Endodermal cell (in vitro differentiated cells): Measurements from ENCODE around the gene RABL3. TPM values are rescaled to one million over a fixed set of nuclear protein-coding genes. Genes with fewer than 3 reads are reported as not detected.
A peak's percentile ranks its signal among the peaks of the same experiment; 100 is the strongest.
"Not testable (repeated sequence)": the region's sequence is repeated elsewhere in the genome, so short reads cannot be mapped to it uniquely, and the experiment has no call there.

Experiments used
- DNase-seq: peaks from one replicate; pipeline ENCODE4 v3.0.0-alpha.2; 2017
- H3K27ac ChIP-seq: 2 replicates; pipeline ENCODE4 v1.5.1; 2013; ENCODE audit warnings: mild to moderate bottlenecking, low read depth, low read length, moderate library complexity
- H3K27me3 ChIP-seq: 2 replicates; pipeline ENCODE4 v1.6.1; 2013; ENCODE audit warnings: mild to moderate bottlenecking, low read length, moderate library complexity; ENCODE audit not compliant: insufficient read depth, control insufficient read depth, poor library complexity, severe bottlenecking
- H3K36me3 ChIP-seq: 2 replicates; pipeline ENCODE4 v1.7.0; 2013; ENCODE audit warnings: mild to moderate bottlenecking, low read length, moderate library complexity; ENCODE audit not compliant: control insufficient read depth, insufficient read depth
- H3K4me1 ChIP-seq: one replicate; pipeline ENCODE4 v1.7.0; 2013; ENCODE audit warnings: low read length; ENCODE audit not compliant: control insufficient read depth, insufficient read depth
- H3K4me3 ChIP-seq: 2 replicates; pipeline ENCODE4 v1.5.1; 2013; ENCODE audit warnings: mild to moderate bottlenecking, low read length, moderate library complexity
- H3K9ac ChIP-seq: 2 replicates; pipeline ENCODE4 v1.6.1; 2013; ENCODE audit warnings: mild to moderate bottlenecking, low read length, moderate library complexity; ENCODE audit not compliant: poor library complexity, severe bottlenecking; ENCODE audit errors: extremely low read depth
- H3K9me3 ChIP-seq: 2 replicates; pipeline ENCODE4 v1.6.1; 2013; ENCODE audit warnings: mild to moderate bottlenecking, low read length, moderate library complexity; ENCODE audit not compliant: control insufficient read depth
- H3K27ac Mint-ChIP-seq: 2 replicates; pipeline ENCODE4 v1.8.0; 2020; ENCODE audit warnings: mixed read lengths
- H3K27me3 Mint-ChIP-seq: 2 replicates; pipeline ENCODE4 v1.8.0; 2021; ENCODE audit warnings: mild to moderate bottlenecking, mixed read lengths; ENCODE audit not compliant: insufficient read depth
- H3K36me3 Mint-ChIP-seq: 2 replicates; pipeline ENCODE4 v1.8.0; 2020; ENCODE audit warnings: low read depth, mixed read lengths
- H3K4me1 Mint-ChIP-seq: 2 replicates; pipeline ENCODE4 v1.8.0; 2020; ENCODE audit warnings: mixed read lengths
- H3K4me3 Mint-ChIP-seq: 2 replicates; pipeline ENCODE4 v1.8.0; 2020; ENCODE audit warnings: mild to moderate bottlenecking, moderate library complexity, mixed read lengths
- H3K9me3 Mint-ChIP-seq: 2 replicates; pipeline ENCODE4 v1.8.0; 2020; ENCODE audit warnings: mild to moderate bottlenecking, mixed read lengths
- CTCF ChIP-seq: fragments of 200-600 bp; sonication (generic); conservative IDR thresholded peaks from 2 replicates; pipeline ENCODE4 v1.5.0; 2021; ENCODE audit warnings: antibody characterized with exemption, mild to moderate bottlenecking
- WGBS, 2 experiments: methylation state at CpG; one replicate each; pipeline versions ENCODE4 v1.1.5 to v1.1.7; 2013; ENCODE audit warnings: missing lambda C conversion rate in 2 of 2, mixed read lengths in 1 of 2; ENCODE audit not compliant: insufficient coverage in 1 of 2, insufficient read length in 1 of 2; 5-methylcytosine and 5-hydroxymethylcytosine counted together
- total RNA-seq, 2 donors: library from RNA; stranded (reverse); fragmentation: NEBNext Ultra II Directional in 1 of 2; extraction: Animal tissue kit (Norgen Biotek cat#: 25700) in 1 of 2; gene quantifications; 2 replicates in 1 of 2; 3 replicates in 1 of 2; pipeline ENCODE4 v1.2.1, GENCODE V29; 2021

RABL3 gene
- total RNA-seq, 2 donors from 2014 or later, result 19.6 to 23.0 TPM

GRCh38 chr3:120730576-120731542, 11.5 kb downstream of the RABL3 start:
- Histone ChIP-seq H3K27ac (no peak overlapping the region), H3K9ac (no peak overlapping the region), H3K4me1 (no peaks in the 10 kb centered on the region), H3K9me3 (peaks cover 3% of the 10 kb centered on the region), H3K27me3 (no peaks in the 10 kb centered on the region), H3K4me3 (no peak overlapping the region), H3K36me3 (no peaks in the 10 kb centered on the region)
- no peak overlapping the region for H3K27ac Mint-ChIP-seq
- no peaks in the 10 kb centered on the region for H3K4me1 Mint-ChIP-seq
- peaks cover 6% of the 10 kb centered on the region for H3K36me3 Mint-ChIP-seq
- TF ChIP-seq CTCF, result no peak
- H3K27me3 Mint-ChIP-seq, result peaks cover 2% of the 10 kb centered on the region
- 72% methylated on average over 4 of the region's 4 CpGs; no CpG with 5 or more reads in 1 of the 2 experiments for WGBS, 2 experiments
- H3K9me3 Mint-ChIP-seq, result peaks cover 26% of the 10 kb centered on the region
- no peak overlapping the region for H3K4me3 Mint-ChIP-seq
- no peak for DNase-seq

- no peak for DNase-seq
- H3K4me1 Mint-ChIP-seq, result no peaks in the 10 kb centered on the region
- Histone ChIP-seq H3K4me3 (no peak overlapping the region), H3K27ac (no peak overlapping the region), H3K4me1 (no peaks in the 10 kb centered on the region), H3K36me3 (no peaks in the 10 kb centered on the region), H3K9me3 (no peaks in the 10 kb centered on the region), H3K9ac (no peak overlapping the region), H3K27me3 (no peaks in the 10 kb centered on the region)
- TF ChIP-seq CTCF, result no peak
- WGBS, 2 experiments, result 95% methylated on average over 1 of the region's 1 CpG; no CpG with 5 or more reads in 1 of the 2 experiments
- peaks cover 18% of the 10 kb centered on the region for H3K36me3 Mint-ChIP-seq
- no peaks in the 10 kb centered on the region for H3K27me3 Mint-ChIP-seq
- H3K4me3 Mint-ChIP-seq, result no peak overlapping the region
- H3K27ac Mint-ChIP-seq, result no peak overlapping the region
- H3K9me3 Mint-ChIP-seq, result peaks cover 9% of the 10 kb centered on the region
Observed at GRCh38 chr3:120726791-120727190, 15.5 kb downstream of the RABL3 start.

GRCh38 chr3:120719167-120719834, 23.0 kb downstream of the RABL3 start:
- peak overlapping the region; percentile 68 for H3K4me3 Mint-ChIP-seq
- H3K4me1 Mint-ChIP-seq, H3K27me3 ChIP-seq, H3K9me3 ChIP-seq, H3K27ac ChIP-seq, H3K9ac ChIP-seq, H3K27me3 Mint-ChIP-seq, H3K4me1 ChIP-seq, H3K36me3 ChIP-seq: not testable (repeated sequence)
- peak overlapping the region; percentile 91 for H3K27ac Mint-ChIP-seq
- WGBS, 2 experiments, result 40 to 50% methylated on average over 13 to 20 of the region's 20 CpGs
- H3K9me3 Mint-ChIP-seq, result peaks cover 11% of the 10 kb centered on the region
- H3K36me3 Mint-ChIP-seq, result peaks cover 21% of the 10 kb centered on the region
- peak overlapping the region; percentile 72 for H3K4me3 ChIP-seq
- peak; percentile 21 for TF ChIP-seq CTCF
- peak; percentile 78 for DNase-seq
